GM19397 (cell line): Measurements from ENCODE around the gene TBX4.
"Not testable (repeated sequence)": the region's sequence is repeated elsewhere in the genome, so short reads cannot be mapped to it uniquely, and the experiment has no call there.

Experiments
- ATAC-seq: cut with Tn5 transposase; IDR thresholded peaks from one replicate; pipeline ENCODE4 v1.9.1; 2021; ENCODE audit warnings: mild to moderate bottlenecking, moderate library complexity; ENCODE audit not compliant: unreplicated experiment

TBX4 gene

DNA sequence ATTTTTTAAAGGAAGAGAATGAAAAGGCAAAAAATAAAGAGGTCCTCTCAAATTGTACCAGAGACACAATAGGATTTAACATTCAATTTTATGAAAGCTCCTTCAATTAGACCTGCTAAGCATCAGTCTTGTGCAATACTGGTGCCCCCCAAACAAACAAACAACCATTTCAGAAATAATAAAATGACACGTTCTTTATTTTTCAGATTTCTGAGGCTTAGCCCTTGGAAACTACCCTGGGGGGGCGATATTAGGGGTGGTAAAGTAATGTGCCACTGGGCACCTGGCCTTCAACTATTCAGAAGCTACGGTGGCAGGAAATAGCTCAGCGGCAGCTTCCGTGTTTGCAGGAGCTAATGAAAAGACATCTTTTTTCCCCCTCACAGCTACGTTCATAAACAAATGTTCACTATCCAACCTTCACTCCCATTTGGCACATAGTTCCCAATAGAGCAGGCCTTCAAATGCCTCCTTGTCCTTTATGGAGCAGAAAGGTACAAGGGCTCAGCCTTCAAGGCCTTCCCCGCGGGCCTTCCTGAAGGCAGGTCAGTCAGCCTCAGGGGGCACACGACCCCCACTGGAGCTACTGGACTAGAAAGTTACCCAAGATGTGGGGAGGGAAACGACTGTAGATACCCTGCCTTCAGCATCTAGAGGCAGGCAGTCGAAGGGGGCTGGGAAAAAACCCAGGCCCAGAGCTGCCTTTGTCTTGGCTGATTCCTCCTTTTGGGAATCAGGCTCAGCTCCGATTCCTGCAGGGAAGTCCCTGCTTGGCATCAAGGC lies 44.1 kb downstream of the TBX4 start:
- ATAC-seq, result no peak

DNA sequence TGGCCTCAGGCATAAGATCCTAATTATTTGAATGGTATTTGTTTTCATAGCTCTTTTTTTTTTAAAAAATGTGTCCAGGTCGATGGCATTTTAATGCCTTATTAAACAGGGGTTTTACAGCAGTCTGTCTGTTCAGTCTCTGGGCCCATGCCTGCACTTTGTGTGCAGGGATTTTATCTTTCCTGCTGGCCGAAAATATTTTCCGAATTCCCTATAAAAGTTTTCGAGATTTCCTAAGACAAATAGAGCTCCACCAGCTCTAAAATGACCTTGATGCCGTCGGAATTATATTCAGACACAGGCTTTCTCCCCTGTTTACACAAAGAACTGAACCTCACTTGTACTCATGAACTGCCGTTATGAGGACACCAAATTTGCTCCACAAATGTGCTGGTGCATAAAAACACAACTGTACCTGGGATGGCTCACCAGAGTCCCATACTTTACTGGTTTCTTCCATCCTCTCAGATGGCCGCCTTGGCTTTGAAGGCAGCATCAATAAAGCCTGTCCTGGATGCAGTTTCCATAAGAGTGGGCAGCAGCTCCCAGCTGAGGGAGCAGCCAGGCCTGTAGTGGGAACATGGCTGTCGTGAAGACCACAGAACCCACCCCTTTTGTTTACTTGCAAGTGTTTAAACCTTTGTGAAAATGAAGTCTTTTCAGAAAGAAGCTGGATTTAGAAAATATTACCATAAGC lies 44.9 kb downstream of the TBX4 start:
- ATAC-seq, result no peak

DNA sequence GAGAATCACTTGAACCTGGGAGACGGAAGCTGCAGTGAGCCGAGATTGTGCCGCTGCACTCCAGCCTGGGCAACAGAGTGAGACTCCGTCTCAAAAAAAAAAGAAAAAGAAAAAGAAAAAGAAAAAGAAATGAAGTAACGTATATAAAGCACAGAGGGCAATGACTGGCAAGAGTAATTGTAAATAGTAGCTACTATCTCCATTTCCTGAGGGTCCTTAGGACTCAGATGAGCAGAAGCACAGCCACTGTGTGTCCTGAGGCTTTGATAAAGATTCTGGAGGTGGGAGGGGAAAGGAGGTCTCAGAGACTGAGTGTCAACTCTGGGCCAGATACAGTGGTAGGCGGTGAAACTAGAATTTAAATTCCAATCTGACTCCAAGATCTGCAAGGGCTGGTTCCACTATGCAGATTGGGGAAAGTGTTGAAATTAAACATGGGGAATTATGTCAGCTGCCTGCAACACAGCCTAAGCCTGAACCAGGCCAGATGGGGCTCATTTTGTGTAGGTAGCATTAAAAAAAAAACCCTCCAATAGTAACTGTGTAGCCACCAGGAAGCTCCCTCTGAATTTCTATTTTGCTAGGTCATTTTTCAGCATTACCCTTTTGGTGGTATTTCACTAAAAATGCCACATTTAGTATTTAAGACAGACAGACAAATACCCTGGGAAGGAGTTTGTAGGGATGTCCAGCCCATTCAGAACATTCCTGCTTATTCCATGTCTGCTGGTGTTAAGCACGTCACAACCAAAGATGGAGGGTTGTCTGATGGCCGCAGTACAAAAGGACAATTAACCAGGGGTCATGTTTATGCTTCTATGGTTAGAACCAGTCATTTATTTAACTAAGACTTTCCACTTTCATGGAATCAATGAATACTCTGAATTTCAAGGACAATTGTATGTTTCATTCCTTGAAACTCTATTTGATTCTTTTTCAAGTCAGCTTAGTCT lies 46.1 kb downstream of the TBX4 start:
- ATAC-seq, result no peak

DNA sequence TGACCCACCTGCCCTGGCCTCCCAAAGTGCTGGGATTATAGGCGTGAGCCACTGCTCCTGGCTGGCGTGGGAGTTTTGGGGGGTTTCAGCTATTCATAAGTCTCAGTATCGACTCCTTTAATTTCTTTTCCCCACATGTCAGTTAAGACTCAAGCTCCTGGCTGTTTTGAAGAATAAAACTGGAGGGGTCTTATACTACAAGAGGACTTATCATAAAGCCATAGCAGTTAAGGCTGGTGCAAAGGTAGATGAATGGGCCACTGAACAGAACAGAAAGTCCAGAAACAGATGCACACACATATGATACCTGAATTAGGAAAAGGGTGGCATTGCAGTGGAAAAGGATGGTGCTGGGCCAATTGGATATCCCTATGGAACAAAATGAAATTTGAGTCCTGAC lies 47.4 kb downstream of the TBX4 start:
- ATAC-seq, result no peak

DNA sequence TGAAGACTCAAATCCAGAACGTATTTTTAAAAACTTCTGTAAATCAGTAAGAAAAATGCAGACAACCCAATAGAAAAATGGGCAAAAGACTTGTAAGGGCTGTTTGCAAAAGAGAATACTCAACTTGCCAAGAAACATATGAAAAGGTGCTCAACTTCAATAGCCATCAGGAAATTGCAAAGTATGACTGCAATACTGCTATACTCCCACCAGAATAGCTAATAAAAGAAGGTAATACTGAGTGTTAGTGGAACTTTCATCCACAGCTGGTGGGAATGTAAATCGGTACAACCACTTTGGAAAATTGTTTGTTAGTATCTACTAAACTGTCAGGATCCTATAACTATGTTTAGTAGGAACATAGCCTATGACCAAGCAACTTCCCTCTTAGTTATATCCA lies 48.1 kb downstream of the TBX4 start:
- no peak for ATAC-seq

DNA sequence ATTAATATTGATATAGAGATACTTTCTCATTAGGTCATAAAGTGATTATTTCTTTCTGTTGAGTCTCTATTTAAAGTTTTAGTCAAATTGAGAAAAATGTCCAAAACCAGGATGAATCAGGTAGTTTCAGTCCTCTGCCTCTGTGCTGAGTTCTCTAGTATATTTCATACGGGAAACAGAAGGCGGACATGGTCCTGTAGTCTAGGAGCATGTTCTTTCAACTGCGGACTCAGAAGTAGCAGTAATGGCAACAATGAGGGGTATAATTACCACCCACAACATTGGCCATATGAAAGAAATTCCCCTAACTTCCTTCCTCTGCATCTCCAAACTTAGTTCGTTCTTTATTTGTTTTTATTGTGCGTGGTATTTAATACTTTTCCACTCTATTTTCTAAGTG lies 50.1 kb downstream of the TBX4 start:
- no peak for ATAC-seq

DNA sequence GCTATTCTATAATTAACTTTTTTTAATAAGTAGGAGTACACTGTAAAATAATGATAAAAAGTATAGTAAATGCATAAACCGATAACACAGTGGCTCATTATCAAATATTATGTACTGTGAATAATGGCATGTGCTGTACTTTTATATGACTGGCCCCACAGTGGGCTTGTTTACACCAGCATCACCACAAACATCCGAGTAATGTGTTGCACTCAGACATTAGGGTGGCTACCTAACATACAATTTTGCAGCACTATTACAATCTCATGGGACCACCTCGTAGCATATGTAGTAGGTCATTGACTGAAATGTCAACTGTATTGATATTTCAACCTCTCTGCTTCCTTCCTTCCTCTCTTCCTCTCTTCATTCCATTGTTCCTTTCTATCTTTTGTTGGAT lies 51.7 kb downstream of the TBX4 start:
- ATAC-seq, result no peak

DNA sequence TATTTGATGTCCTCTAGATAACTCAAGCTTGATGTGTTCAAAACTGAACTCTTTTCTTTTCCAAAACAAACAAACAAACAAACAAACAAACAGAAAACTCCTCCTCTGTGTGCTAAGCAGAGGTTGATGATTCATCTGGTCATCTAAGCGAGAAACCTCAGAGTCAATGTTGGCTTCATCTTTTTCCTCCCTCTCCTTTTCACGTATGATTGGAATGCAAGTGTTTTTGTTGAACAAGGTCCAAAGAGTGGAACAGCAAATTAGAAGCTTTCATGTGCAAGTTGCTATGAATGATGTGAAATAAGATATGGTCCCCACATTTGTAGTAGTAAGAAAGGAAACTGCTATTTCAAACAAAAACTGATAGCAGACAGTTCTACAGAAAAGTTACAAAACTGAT lies 52.5 kb downstream of the TBX4 start:
- no peak for ATAC-seq

DNA sequence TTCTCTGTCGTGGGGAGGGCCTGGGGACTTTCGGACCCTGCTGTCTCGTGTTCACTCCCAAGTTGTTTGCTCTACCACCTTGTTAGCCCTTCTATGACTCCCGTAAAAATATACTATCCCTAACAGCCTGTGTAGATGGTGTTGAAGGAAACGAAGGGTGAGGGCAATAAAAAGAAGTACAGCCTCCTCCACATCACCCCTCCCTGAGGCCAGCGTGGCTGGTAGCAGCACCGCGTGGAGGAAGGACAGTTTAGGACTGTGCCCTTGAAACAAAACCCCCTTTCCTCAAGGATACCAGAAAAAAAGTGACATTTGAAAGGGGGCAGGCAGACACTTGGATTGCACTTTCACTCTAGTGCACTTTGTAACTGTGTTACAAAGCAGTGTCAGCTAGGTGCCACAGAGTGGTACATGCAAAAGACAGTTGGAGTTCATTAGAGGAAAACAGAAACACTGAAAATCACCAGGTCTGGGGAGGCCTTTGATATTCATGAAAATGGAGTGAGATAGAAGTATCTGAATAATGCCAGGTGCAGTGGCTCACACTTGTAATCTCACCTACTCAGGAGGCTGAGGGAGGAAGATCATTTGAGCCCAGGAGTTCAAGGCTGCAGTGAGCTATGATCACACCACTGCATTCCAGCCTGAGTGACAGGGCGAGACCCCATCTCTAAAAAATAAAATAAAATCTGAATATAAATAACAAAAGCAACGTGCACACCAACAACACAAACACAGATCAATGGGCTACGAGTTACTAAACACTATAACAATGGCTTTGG lies 53.8 kb downstream of the TBX4 start:
- no peak for ATAC-seq

DNA sequence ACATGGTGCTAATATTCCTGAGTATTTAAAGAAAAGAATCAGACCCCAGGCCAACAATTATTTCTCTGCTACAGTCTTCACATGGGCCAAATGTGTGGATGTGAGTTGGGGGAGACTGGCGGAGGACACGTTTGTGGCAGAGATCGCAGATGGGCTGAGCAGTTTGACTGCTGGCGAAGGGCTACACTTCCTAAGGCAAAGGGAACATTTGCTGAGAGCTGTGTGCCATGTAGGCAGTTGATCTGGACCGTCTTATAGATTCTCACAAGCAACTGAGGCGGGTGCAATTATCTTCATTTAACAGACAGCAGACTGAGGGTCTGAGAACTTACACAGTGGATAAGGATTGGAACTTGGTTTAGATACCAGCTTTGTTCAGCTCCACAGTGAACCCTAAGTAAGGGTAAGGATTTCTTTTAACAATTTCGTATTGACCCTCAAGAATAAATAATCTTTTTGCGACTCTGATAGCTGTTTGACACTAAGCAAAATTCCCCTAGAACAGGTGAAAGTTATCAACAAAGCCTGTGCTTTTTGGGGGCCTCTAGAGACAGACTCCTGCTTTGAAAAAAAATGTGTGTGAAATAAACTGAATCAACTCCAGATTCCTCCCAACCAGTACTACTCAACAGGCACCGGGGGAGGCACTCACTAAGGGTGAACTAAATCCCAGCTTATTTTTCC lies 55.3 kb downstream of the TBX4 start:
- no peak for ATAC-seq

DNA sequence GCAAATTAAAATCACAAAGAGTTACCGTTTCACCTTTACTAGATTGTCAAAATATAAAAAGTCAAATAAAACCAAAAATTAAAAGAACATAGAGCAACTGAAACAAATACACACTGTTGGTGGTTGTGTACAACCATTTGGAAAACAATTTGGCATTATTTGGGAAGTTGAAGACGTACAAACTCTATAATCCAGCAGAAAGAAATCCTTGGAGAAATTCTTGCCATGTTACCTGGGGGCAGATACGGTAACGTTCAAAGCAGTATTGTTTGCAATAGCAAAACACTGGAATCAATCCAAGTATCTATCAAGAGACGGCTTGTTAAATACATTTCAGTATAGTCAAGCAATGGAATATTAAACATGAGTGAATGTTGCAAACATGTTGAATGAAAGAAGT lies 56.7 kb downstream of the TBX4 start:
- ATAC-seq, result no peak

DNA sequence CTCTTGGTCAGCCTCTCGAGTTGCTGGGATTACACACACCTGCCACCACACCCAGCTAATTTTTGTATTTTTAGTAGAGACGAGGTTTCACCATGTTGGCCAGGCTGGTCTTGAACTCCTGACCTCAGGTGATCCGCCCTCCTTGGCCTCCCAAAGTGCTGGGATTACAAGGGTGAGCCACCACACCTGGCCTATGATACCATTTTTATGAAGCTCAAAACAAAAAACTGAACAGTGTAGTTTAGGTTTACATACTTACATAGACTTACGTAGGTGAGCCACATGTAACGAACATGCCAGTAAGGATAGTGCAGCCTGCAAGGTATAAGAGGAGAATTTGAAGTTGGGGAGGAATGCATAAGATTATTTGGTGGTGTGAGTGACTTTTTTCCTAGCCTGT lies 57.2 kb downstream of the TBX4 start:
- not testable (repeated sequence) for ATAC-seq

DNA sequence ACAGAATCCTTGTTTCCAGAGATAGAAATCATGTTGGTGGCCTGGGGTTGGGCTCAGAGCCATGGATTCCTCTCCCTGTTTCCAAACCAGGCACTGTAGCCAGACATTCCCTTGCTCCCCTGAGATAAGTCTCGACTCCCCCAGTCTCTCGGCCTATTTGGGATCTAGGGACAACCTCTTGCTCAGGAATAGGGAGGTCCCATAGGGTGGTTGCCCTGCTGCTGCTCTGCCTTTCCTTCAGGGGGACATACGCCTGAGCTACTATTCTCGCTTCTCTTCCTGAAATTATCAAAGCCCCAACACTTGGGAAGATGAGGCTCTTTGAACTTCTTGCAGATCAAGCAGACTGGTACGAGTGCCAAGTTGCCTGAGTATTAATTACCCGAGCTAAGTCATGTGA lies 58.0 kb downstream of the TBX4 start:
- ATAC-seq, result no peak

DNA sequence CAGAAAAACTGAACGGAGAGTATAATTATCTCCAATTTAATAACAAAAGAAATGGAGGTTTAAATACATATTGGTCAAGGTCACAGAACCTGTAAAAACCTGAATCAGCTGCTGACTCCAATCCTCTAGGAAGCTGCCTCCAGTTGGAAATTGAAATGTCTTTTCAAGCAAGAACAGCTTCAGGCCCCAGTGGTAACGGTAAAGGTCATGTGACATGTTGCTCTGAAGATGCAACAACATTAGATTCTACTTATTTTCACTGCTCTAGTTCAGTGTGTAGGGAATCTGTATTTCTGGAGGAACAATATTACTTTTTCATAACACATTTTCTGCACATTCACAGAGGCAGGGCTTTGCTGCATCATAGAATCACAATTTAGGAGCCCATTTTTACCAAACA lies 58.8 kb downstream of the TBX4 start:
- no peak for ATAC-seq

DNA sequence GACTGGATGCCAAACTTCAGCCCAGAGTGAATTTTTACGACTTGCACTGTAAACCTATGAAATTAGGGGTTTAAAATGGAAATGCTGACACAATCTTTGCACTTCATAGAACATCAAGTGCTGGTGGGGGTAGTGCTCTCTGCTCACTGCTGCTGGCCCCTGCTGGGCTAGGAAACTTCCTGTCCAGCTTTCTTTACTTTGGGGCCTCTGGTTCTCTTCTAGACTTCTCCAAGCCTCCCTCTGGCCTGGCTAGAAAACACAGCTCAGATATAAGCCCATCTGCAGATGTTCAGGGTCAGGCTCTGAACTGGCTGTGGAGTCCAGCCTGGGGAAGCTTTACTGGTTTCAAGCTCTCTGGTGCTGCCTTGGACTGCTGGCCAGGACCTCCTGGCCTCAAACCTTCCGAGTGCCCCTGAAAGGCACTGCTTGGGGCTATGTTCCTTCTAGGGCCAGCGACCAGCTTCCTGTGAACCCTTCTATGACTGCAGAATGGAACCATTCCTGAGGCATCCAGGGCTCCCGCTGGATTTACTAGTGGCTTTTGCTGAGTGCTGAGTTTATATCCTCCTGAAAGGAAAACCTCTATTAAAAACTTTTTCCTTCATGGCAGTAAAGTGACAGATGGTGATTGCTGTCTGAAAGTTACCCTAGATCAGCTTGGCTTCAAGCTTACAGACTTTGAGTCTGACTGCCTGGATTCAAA lies 59.4 kb downstream of the TBX4 start:
- ATAC-seq, result no peak

DNA sequence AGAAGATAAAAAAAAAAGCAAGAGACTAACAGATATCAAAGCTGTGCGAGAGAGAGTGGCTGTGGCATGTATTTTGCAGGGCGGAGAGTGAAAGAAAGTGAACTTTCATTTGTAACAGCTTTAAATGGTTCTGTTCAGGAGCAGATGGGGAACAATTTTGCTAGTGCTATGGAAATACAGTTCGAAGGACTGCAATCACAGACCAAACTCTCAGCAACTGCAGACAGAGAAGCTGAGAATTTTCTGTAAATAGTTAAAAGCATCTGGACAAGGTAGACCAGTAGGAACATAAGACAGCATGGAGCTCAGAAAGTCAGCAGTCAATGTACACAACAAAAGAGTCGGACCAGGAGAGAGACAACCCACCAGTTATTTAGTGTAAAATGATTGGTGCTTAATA lies 62.3 kb downstream of the TBX4 start:
- ATAC-seq, result no peak

DNA sequence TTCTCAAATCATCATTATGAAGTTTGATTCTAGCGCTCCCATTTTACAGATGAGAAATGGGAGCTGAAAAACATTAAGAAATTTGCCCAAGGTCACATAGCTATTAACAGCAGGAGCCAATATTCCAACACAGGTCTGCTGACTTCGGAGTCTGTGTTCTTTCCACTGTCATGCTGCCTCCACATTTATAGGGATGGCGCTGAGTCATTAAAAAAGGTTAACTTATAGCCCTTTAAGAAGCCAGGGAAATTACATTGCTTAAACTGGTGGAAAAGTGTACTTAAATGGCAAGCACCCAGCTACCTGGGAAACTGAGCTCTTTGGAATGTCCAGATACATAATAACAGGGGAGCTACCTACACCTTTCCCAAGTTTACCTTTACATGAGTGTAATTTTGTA lies 65.0 kb downstream of the TBX4 start:
- no peak for ATAC-seq

DNA sequence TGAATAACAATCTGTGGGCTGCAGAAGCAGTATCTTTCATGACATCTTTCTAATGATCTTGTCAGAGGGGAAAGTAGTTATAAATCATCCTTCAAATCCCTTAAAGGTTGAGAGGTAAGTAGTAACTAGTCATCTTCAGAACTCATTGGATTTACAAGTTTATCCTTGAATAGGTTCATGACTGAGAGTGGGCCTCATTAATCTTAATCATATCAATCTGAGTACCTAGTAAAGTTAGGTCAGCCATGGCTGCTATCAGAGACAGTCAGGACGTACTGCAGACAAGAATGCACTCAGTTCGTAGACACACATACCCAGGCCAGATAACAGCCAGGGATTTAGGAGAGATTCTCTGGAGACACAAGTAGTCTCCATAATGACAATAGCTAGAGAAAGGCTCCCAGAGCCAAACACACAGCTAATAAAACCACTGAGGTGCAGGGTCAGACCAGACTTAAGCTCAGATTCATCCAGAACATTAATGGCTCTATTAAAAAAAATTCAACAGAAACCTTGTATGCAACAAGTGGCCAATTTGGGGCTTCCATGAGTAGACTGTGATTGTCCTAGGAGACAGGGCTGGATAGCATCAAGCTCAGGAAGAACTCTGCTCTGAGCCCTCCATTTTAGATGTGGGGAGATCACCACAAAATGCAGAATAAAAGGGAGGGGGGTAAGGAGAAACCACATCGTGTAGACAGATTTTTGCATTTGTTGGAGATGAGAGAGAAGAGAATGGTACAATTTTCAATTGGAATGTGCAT lies 65.8 kb downstream of the TBX4 start:
- ATAC-seq, result no peak

DNA sequence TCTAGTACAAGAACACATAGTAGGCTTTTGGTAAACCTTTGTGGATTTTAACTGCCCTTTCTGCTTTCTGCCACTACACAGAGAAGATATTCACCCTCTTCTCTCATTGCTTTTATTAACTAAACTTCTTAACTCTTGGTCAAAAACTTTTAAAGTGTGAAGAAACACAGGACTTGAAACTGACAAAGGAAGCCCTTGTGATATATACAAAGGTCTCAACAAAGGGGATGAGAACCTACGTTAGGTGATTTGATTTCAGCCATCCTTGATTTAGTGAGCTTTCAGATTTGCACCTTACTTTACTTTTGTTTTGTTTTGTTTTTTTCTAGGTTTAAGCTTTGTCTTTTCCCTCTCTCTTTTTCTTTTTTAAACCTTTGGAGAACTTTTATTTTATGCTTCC lies 66.9 kb downstream of the TBX4 start:
- no peak for ATAC-seq
